GM12878 (cell line): ENCODE results near the gene STX4. TPM values are rescaled to one million over a fixed set of nuclear protein-coding genes. Genes with fewer than 3 reads are reported as not detected.

Experiments
- ATAC-seq: fragments of 200-7000 bp; cut with Tn5 transposase; 3 replicates; pipeline ENCODE4 v1.9.1; 2020; ENCODE audit warnings: mild to moderate bottlenecking, moderate library complexity
- BruUV-seq: library from RNA; stranded (reverse); fragments of 400-500 nt; replicated peaks from 2 replicates; lab custom pipeline; 2021; lab: Mats Ljungman, UMichigan
- CTCF ChIA-PET: fragments of 300-600 bp; sonication (Branson Sonifier 250); formaldehyde crosslinking; extraction: SDS; loops from one replicate; lab custom pipeline; 2021; ENCODE audit warnings: inconsistent platforms; lab: Yijun Ruan, JAX
- POLR2A ChIA-PET: fragments of 350-600 bp; formaldehyde crosslinking; extraction: SDS; loops from one replicate; lab custom pipeline; 2021; ENCODE audit warnings: inconsistent platforms; lab: Charles Lee
- RAD21 ChIA-PET: fragments of 300-600 bp; sonication (Branson Sonifier 250); formaldehyde crosslinking; loops from one replicate; lab custom pipeline; 2023; ENCODE audit warnings: antibody characterized with exemption; ENCODE audit not compliant: unreplicated experiment; lab: Charles Lee
- SMC1A ChIA-PET: fragments of 300-600 bp; sonication (Branson Sonifier 250); formaldehyde crosslinking; loops from one replicate; lab custom pipeline; 2023; ENCODE audit not compliant: unreplicated experiment, uncharacterized antibody; lab: Charles Lee
- DNase-seq: peaks from one replicate; pipeline ENCODE4 v3.0.0-alpha.2; 2011; ENCODE audit warnings: low read depth, low spot score
- FAIRE-seq: peaks from 3 replicates; lab custom pipeline; 2011; peaks lifted over from hg19 to GRCh38; lab: Jason Lieb, UNC
- H2AFZ ChIP-seq: 2 replicates; pipeline ENCODE4 v1.6.0; 2011; ENCODE audit warnings: low read depth, low read length, control low read depth; ENCODE audit not compliant: control insufficient read depth
- H3K27ac ChIP-seq: 2 replicates; pipeline ENCODE4 v1.5.1; 2011; ENCODE audit warnings: control low read depth; ENCODE audit not compliant: control insufficient read depth, insufficient read depth
- H3K27me3 ChIP-seq, 2 experiments: replicated peaks in 1 of 2; 2 replicates each; pipeline versions ENCODE4 v1.6.0 to v1.6.1; 2011; ENCODE audit warnings: low read length in 1 of 2; ENCODE audit not compliant: control insufficient read depth in 2 of 2, insufficient read depth in 2 of 2
- H3K36me3 ChIP-seq, 2 experiments: 2 replicates each; pipeline ENCODE4 v1.5.1; 2011; ENCODE audit warnings: low read length in 1 of 2; ENCODE audit not compliant: control insufficient read depth in 2 of 2, insufficient read depth in 2 of 2
- H3K4me1 ChIP-seq: 2 replicates; pipeline ENCODE4 v1.6.1; 2011; ENCODE audit warnings: mild to moderate bottlenecking, low read length, moderate library complexity, mixed read lengths; ENCODE audit not compliant: control insufficient read depth, insufficient read depth
- H3K4me2 ChIP-seq: 2 replicates; pipeline ENCODE4 v1.6.0; 2011; ENCODE audit warnings: control low read depth; ENCODE audit not compliant: control insufficient read depth, insufficient read depth
- H3K4me3 ChIP-seq: fragments of 200-600 bp; sonication (generic); 2 replicates; pipeline ENCODE4 v1.5.1; 2016
- H3K79me2 ChIP-seq: 2 replicates; pipeline ENCODE4 v1.6.0; 2011; ENCODE audit warnings: low read length; ENCODE audit not compliant: control insufficient read depth, insufficient read depth
- H3K9ac ChIP-seq: 2 replicates; pipeline ENCODE4 v1.8.0; 2011; ENCODE audit warnings: low read length, control low read depth, mixed read lengths; ENCODE audit not compliant: control insufficient read depth, insufficient read depth
- H3K9me3 ChIP-seq: replicated peaks from 3 replicates; pipeline ENCODE4 v1.5.1; 2011; ENCODE audit warnings: mild to moderate bottlenecking, low read length; ENCODE audit not compliant: control insufficient read depth, insufficient read depth
- H4K20me1 ChIP-seq: 2 replicates; pipeline ENCODE4 v1.6.0; 2011; ENCODE audit not compliant: control insufficient read depth, insufficient read depth
- ASH2L ChIP-seq: fragments of 300-600, 200-600 bp; sonication (generic); IDR thresholded peaks from 2 replicates; pipeline ENCODE4 v1.6.1; 2017; ENCODE audit warnings: low read depth, mild to moderate bottlenecking, borderline replicate concordance
- BHLHE40 ChIP-seq, 2 experiments: fragments of 450-650 bp in 1 of 2; IDR thresholded peaks; 2 replicates each; pipeline ENCODE4 v1.6.1; 2011 to 2017; ENCODE audit warnings: low read depth in 2 of 2, borderline replicate concordance in 1 of 2, improper control_type of control experiment in 1 of 2, low read length in 1 of 2, mild to moderate bottlenecking in 1 of 2
- CUX1 ChIP-seq: IDR thresholded peaks from 2 replicates; pipeline ENCODE4 v1.6.1; 2012; ENCODE audit warnings: improper control_type of control experiment, low read depth, low read length; ENCODE audit not compliant: insufficient replicate concordance
- ESRRA ChIP-seq: IDR thresholded peaks from 2 replicates; pipeline ENCODE4 v1.6.1; 2012; ENCODE audit warnings: mild to moderate bottlenecking, low read length, improper control_type of control experiment
- IKZF2 ChIP-seq, 2 experiments: fragments of 450-650 bp; IDR thresholded peaks; 2 replicates each; pipeline ENCODE4 v1.6.1; 2017; ENCODE audit warnings: mild to moderate bottlenecking in 2 of 2, moderate library complexity in 2 of 2
- IRF4 ChIP-seq: IDR thresholded peaks from 2 replicates; pipeline ENCODE4 v1.6.1; 2011; ENCODE audit warnings: low read depth, low read length
- NFIC ChIP-seq: IDR thresholded peaks from 2 replicates; pipeline ENCODE4 v1.6.1; 2012; ENCODE audit warnings: low read depth, mild to moderate bottlenecking, inconsistent platforms, low read length, moderate library complexity
- NFYB ChIP-seq: IDR thresholded peaks from 2 replicates; pipeline ENCODE4 v1.6.1; 2011; ENCODE audit warnings: low read depth, mild to moderate bottlenecking, low read length, improper control_type of control experiment, moderate library complexity; ENCODE audit not compliant: insufficient read depth
- SIX5 ChIP-seq: IDR thresholded peaks from 2 replicates; pipeline ENCODE4 v1.6.1; 2011; ENCODE audit warnings: mild to moderate bottlenecking, low read depth, low read length, moderate library complexity; ENCODE audit not compliant: severe bottlenecking
- TCF12 ChIP-seq: IDR thresholded peaks from 2 replicates; pipeline ENCODE4 v1.6.1; 2011; ENCODE audit warnings: low read depth, mild to moderate bottlenecking, low read length
- ZBTB40 ChIP-seq: fragments of 450-650 bp; IDR thresholded peaks from 2 replicates; pipeline ENCODE4 v1.6.1; 2016; ENCODE audit warnings: mild to moderate bottlenecking, moderate library complexity, borderline replicate concordance
- WGBS: methylation state at CpG from one replicate; pipeline ENCODE4 v1.1.6; 2016; ENCODE audit warnings: low lambda C conversion rate; ENCODE audit not compliant: insufficient replicate concordance, insufficient coverage; ENCODE audit errors: missing lambda C conversion rate; 5-methylcytosine and 5-hydroxymethylcytosine counted together
- in situ Hi-C: fragments of 300-500 bp; cut with MboI; formaldehyde crosslinking; loops from 9 replicates; pipeline ENCODE4 v1.14.3; 2018; ENCODE audit warnings: mixed read lengths
- intact Hi-C: fragments of 100-400 bp; cut with micrococcal nuclease; formaldehyde crosslinking; loops from one replicate; pipeline ENCODE4 v1.14.2; 2022; ENCODE audit not compliant: unreplicated experiment
- polyA plus RNA-seq, 11 experiments: library from polyadenylated mRNA; depleted of rRNA in 4 of 11; unstranded in 6 of 11; stranded (reverse) in 5 of 11; fragments of >200 nt; fragmentation: Nextera tagmentation in 4 of 11; fragmentation: Illumina TruSeq in 1 of 11; extraction: Ambion mirVana in 4 of 11; extraction: Trizol in 1 of 11; gene quantifications; 1 replicate in 1 of 11; 2 replicates in 10 of 11; pipeline versions ENCODE4 v1.2.1 to v1.2.3, GENCODE V29; 2011 to 2016; ENCODE audit warnings: inconsistent platforms in 2 of 11, missing spikeins in 2 of 11, low read depth in 1 of 11
- total RNA-seq, 4 experiments: library from RNA; depleted of rRNA in 3 of 4; stranded (reverse); fragments of >200 nt in 3 of 4; fragmentation: Illumina TruSeq in 1 of 4; extraction: Trizol in 1 of 4; gene quantifications; 2 replicates each; pipeline versions ENCODE4 v1.2.1 to v1.2.3, GENCODE V29; 2013 to 2021

Gene STX4
- total and polyA plus RNA-seq, 10 of the 15 experiments (the other 5 are each of a cell fraction or from before 2014, with no cell fraction given) = 3.3 to 37.6 (median 22.6) TPM

GRCh38 chr16:31008551-31008950 is 24.8 kb upstream of the STX4 start (continued):
- TF ChIP-seq IRF4 (no peak), ASH2L (no peak), CUX1 (no peak)

- FAIRE-seq (no peak), DNase-seq (no peak), ATAC-seq (no peak)
- ChIA-PET RAD21 (interaction anchor here (0.8 kb wide), 1 partner anchor 15 kb away, joined by 6 read pairs; no protein-coding TSS in a partner anchor), POLR2A (interaction anchor here (1.1 kb wide), 1 partner anchor 12 kb away, joined by 4 read pairs; no protein-coding TSS in a partner anchor), SMC1A (interaction anchor here (0.9 to 1.0 kb wide), 3 partner anchors 10 to 293 kb away, joined by 3 read pairs; no protein-coding TSS in a partner anchor), CTCF (interaction anchor here (1.1 to 2.0 kb wide), 3 partner anchors 23 to 83 kb away, joined by 4 to 5 read pairs (median 4); no protein-coding TSS in a partner anchor)
- no TSS peak for BruUV-seq
- Histone ChIP-seq H3K4me3 (no peak overlapping the region), H2AFZ (no peak overlapping the region), H3K9me3 (no peaks in the 10 kb centered on the region), H3K4me2 (no peak overlapping the region), H3K27ac (no peak overlapping the region), H3K27me3 (peaks cover 3 to 10% of the 10 kb centered on the region in 2 experiments), H3K36me3 (no peaks in the 10 kb centered on the region), H3K9ac (no peak overlapping the region), H3K79me2 (no peaks in the 10 kb centered on the region), H4K20me1 (no peaks in the 10 kb centered on the region), H3K4me1 (no peaks in the 10 kb centered on the region)
- in situ Hi-C loops = no loop called here
- intact Hi-C loops = no loop called here
- 21% methylated on average over 7 of the region's 7 CpGs for WGBS
- TF ChIP-seq ESRRA = no peak
- no peak for TF ChIP-seq ZBTB40
- no peak for TF ChIP-seq NFYB
- TF ChIP-seq TCF12 = no peak
- TF ChIP-seq BHLHE40 (IDR thresholded peaks at IDR 0.05; ENCODE audit: borderline replicate concordance in 1 of 2, low read depth in 2 of 2, low read length in 1 of 2) = no peak
- TF ChIP-seq IKZF2 (IDR thresholded peaks at IDR 0.05) = no peak
- TF ChIP-seq SIX5 = no peak
- TF ChIP-seq NFIC = no peak
Observed at GRCh38 chr16:31009120-31009519, 24.2 kb upstream of the STX4 start.
